ENCODE results near the gene KLRC2.
"Not testable (repeated sequence)": the region's sequence is repeated elsewhere in the genome, so short reads cannot be mapped to it uniquely, and the experiment has no call there.

Gene KLRC2

GRCh38 chr12:10430623-10431022, 5.2 kb downstream of the KLRC2 start:
- H3K4me1 Mint-ChIP-seq, H3K36me3 Mint-ChIP-seq, H3K27me3 Mint-ChIP-seq, DNase-seq, H3K9me3 Mint-ChIP-seq, H3K27ac Mint-ChIP-seq, CTCF ChIA-PET, H3K4me3 Mint-ChIP-seq: not testable (repeated sequence)

- H3K27me3 Mint-ChIP-seq, H3K27ac Mint-ChIP-seq, CTCF ChIA-PET, H3K9me3 Mint-ChIP-seq, H3K4me1 Mint-ChIP-seq, DNase-seq, H3K4me3 Mint-ChIP-seq, H3K36me3 Mint-ChIP-seq: not testable (repeated sequence)
These were observed 9.9 kb downstream of the KLRC2 start for GRCh38 chr12:10425938-10426337.

GRCh38 chr12:10424260-10424899, 11.4 kb downstream of the KLRC2 start:
- H3K27ac Mint-ChIP-seq, H3K4me1 Mint-ChIP-seq, H3K4me3 Mint-ChIP-seq, H3K9me3 Mint-ChIP-seq, DNase-seq, H3K36me3 Mint-ChIP-seq, H3K27me3 Mint-ChIP-seq, CTCF ChIA-PET: not testable (repeated sequence)

GRCh38 chr12:10422159-10422558, 13.7 kb downstream of the KLRC2 start:
- DNase-seq, H3K36me3 Mint-ChIP-seq, H3K4me3 Mint-ChIP-seq, H3K9me3 Mint-ChIP-seq, H3K27me3 Mint-ChIP-seq, CTCF ChIA-PET, H3K4me1 Mint-ChIP-seq, H3K27ac Mint-ChIP-seq: not testable (repeated sequence)

- H3K9me3 Mint-ChIP-seq, H3K4me1 Mint-ChIP-seq, H3K27ac Mint-ChIP-seq, DNase-seq, H3K4me3 Mint-ChIP-seq, H3K36me3 Mint-ChIP-seq, H3K27me3 Mint-ChIP-seq, CTCF ChIA-PET: not testable (repeated sequence)
These were observed 15.5 kb downstream of the KLRC2 start, which contains the start of gene KLRC3 for GRCh38 chr12:10420334-10420733. KLRC3 (minus strand) TSS chr12:10420595; CDS start chr12:10420550, 45 bp downstream.

GRCh38 chr12:10409392-10409791, 26.4 kb downstream of the KLRC2 start, which contains the start of gene KLRC4:
KLRC4 (minus strand) TSS chr12:10409757; CDS start chr12:10409575, 182 bp downstream.
- H3K4me3 Mint-ChIP-seq = no peak within 1 kb of the TSS
- CTCF ChIA-PET = no interaction called here
- no peak within 1 kb of the TSS for H3K27ac Mint-ChIP-seq
- no peaks in the 10 kb centered on the region for H3K9me3 Mint-ChIP-seq
- H3K36me3 Mint-ChIP-seq = no peaks in the 10 kb centered on the region
- H3K4me1 Mint-ChIP-seq = no peaks in the 10 kb centered on the region
- peaks cover 14% of the 10 kb centered on the region for H3K27me3 Mint-ChIP-seq
- DNase-seq = no peak

- no peak for DNase-seq
- Mint-ChIP-seq H3K9me3 (no peaks in the 10 kb centered on the region), H3K27me3 (peaks cover 14% of the 10 kb centered on the region), H3K27ac (no peak overlapping the region), H3K4me3 (no peak overlapping the region), H3K36me3 (no peaks in the 10 kb centered on the region), H3K4me1 (no peaks in the 10 kb centered on the region)
- CTCF ChIA-PET = no interaction called here
These were observed 27.0 kb downstream of the KLRC2 start for GRCh38 chr12:10408842-10409241.

GRCh38 chr12:10406725-10407124, 29.1 kb downstream of the KLRC2 start:
- no peak overlapping the region for H3K27ac Mint-ChIP-seq
- H3K4me3 Mint-ChIP-seq = no peak overlapping the region
- no peaks in the 10 kb centered on the region for H3K9me3 Mint-ChIP-seq
- peaks cover 14% of the 10 kb centered on the region for H3K27me3 Mint-ChIP-seq
- H3K4me1 Mint-ChIP-seq = no peaks in the 10 kb centered on the region
- DNase-seq = no peak
- CTCF ChIA-PET = no interaction called here
- no peaks in the 10 kb centered on the region for H3K36me3 Mint-ChIP-seq

- Mint-ChIP-seq H3K4me1 (no peaks in the 10 kb centered on the region), H3K9me3 (no peaks in the 10 kb centered on the region), H3K27ac (no peak overlapping the region), H3K4me3 (no peak overlapping the region), H3K36me3 (no peaks in the 10 kb centered on the region), H3K27me3 (peaks cover 14% of the 10 kb centered on the region)
- no peak for DNase-seq
- CTCF ChIA-PET = no interaction called here
These were observed 30.5 kb downstream of the KLRC2 start for GRCh38 chr12:10405294-10405693.

- CTCF ChIA-PET = no interaction called here
- Mint-ChIP-seq H3K4me3 (no peak overlapping the region), H3K9me3 (no peaks in the 10 kb centered on the region), H3K36me3 (no peaks in the 10 kb centered on the region), H3K4me1 (no peaks in the 10 kb centered on the region), H3K27me3 (peaks cover 14% of the 10 kb centered on the region), H3K27ac (no peak overlapping the region)
- DNase-seq = no peak
These were observed 31.0 kb downstream of the KLRC2 start for GRCh38 chr12:10404798-10405197.

- Mint-ChIP-seq H3K4me3 (no peak overlapping the region), H3K4me1 (no peaks in the 10 kb centered on the region), H3K36me3 (no peaks in the 10 kb centered on the region), H3K27me3 (peaks cover 4% of the 10 kb centered on the region), H3K27ac (no peak overlapping the region), H3K9me3 (no peaks in the 10 kb centered on the region)
- DNase-seq = no peak
- CTCF ChIA-PET = no interaction called here
These were observed 35.0 kb downstream of the KLRC2 start for GRCh38 chr12:10400829-10401228.

- Mint-ChIP-seq H3K4me3 (no peak overlapping the region), H3K9me3 (no peaks in the 10 kb centered on the region), H3K4me1 (no peaks in the 10 kb centered on the region), H3K36me3 (no peaks in the 10 kb centered on the region), H3K27ac (no peak overlapping the region), H3K27me3 (peaks cover 4% of the 10 kb centered on the region)
- no peak for DNase-seq
- CTCF ChIA-PET = interaction anchor here (1.1 kb wide), 1 partner anchor 31 kb away, joined by 4 read pairs; no protein-coding TSS in a partner anchor
These were observed 37.6 kb downstream of the KLRC2 start for GRCh38 chr12:10398168-10398567.

- Mint-ChIP-seq H3K4me3 (no peak overlapping the region), H3K27ac (no peak overlapping the region), H3K9me3 (no peaks in the 10 kb centered on the region), H3K27me3 (peaks cover 4% of the 10 kb centered on the region), H3K4me1 (no peaks in the 10 kb centered on the region), H3K36me3 (no peaks in the 10 kb centered on the region)
- CTCF ChIA-PET = interaction anchor here (1.1 kb wide), 1 partner anchor 31 kb away, joined by 4 read pairs; no protein-coding TSS in a partner anchor
- DNase-seq = no peak
These were observed 38.5 kb downstream of the KLRC2 start for GRCh38 chr12:10397296-10397695.

- H3K27me3 Mint-ChIP-seq, H3K9me3 Mint-ChIP-seq, H3K27ac Mint-ChIP-seq, H3K4me1 Mint-ChIP-seq, H3K4me3 Mint-ChIP-seq, H3K36me3 Mint-ChIP-seq, CTCF ChIA-PET, DNase-seq: not testable (repeated sequence)
These were observed 39.6 kb downstream of the KLRC2 start for GRCh38 chr12:10396176-10396575.

GRCh38 chr12:10395390-10395998, 40.3 kb downstream of the KLRC2 start:
- CTCF ChIA-PET = no interaction called here
- no peaks in the 10 kb centered on the region for H3K4me1 Mint-ChIP-seq
- H3K9me3 Mint-ChIP-seq = no peaks in the 10 kb centered on the region
- H3K36me3 Mint-ChIP-seq = no peaks in the 10 kb centered on the region
- H3K27ac Mint-ChIP-seq = no peak overlapping the region
- H3K27me3 Mint-ChIP-seq = peaks cover 4% of the 10 kb centered on the region
- DNase-seq = no peak
- no peak overlapping the region for H3K4me3 Mint-ChIP-seq

Measured in activated naive CD4-positive, alpha-beta T cell treated with anti-CD3 and anti-CD28 coated beads, Interleukin-2, amount 10 ng/mL, durations not matched to agents 7 days and 5 days (primary cell).